Measurements from ENCODE around the gene KCNA1.

The KCNA1 gene

GRCh38 chr12:4959381-4959780 is 49.7 kb downstream of the KCNA1 start:
- Histone ChIP-seq H3K9ac (ENCODE audit: low read length) (no peak overlapping the region), H3K27ac (ENCODE audit: low read depth, low read length) (no peak overlapping the region), H3K36me3 (ENCODE audit: control insufficient read depth, insufficient read depth, low read length) (no peaks in the 10 kb centered on the region), H3K4me1 (ENCODE audit: control insufficient read depth, insufficient read depth, low read length) (peaks cover 23% of the 10 kb centered on the region; the same call in 1 of the 2 replicates), H3K9me3 (ENCODE audit: control insufficient read depth, insufficient read depth, low read depth, low read length) (no peaks in the 10 kb centered on the region), H3K27me3 (ENCODE audit: control insufficient read depth, insufficient read depth, low read length) (peaks cover 26% of the 10 kb centered on the region; the same call in 1 of the 2 replicates), H3K4me3 (ENCODE audit: low read depth, low read length) (no peak overlapping the region)

- Histone ChIP-seq H3K4me1 (ENCODE audit: control insufficient read depth, insufficient read depth, low read length) (peaks cover 23% of the 10 kb centered on the region; the same call in 1 of the 2 replicates), H3K36me3 (ENCODE audit: control insufficient read depth, insufficient read depth, low read length) (no peaks in the 10 kb centered on the region), H3K4me3 (ENCODE audit: low read depth, low read length) (no peak overlapping the region), H3K9me3 (ENCODE audit: control insufficient read depth, insufficient read depth, low read depth, low read length) (no peaks in the 10 kb centered on the region), H3K27ac (ENCODE audit: low read depth, low read length) (no peak overlapping the region), H3K27me3 (ENCODE audit: control insufficient read depth, insufficient read depth, low read length) (peaks cover 32% of the 10 kb centered on the region), H3K9ac (ENCODE audit: low read length) (no peak overlapping the region)
Observed at GRCh38 chr12:4960030-4960429, 50.3 kb downstream of the KCNA1 start.

GRCh38 chr12:4960547-4960946 is 50.8 kb downstream of the KCNA1 start:
- H3K9ac ChIP-seq (ENCODE audit: low read length): no peak overlapping the region
- H3K4me3 ChIP-seq (ENCODE audit: low read depth, low read length): no peak overlapping the region
- H3K27ac ChIP-seq (ENCODE audit: low read depth, low read length): no peak overlapping the region
- no peaks in the 10 kb centered on the region for H3K9me3 ChIP-seq (ENCODE audit: control insufficient read depth, insufficient read depth, low read depth, low read length)
- peaks cover 23% of the 10 kb centered on the region; the same call in 1 of the 2 replicates for H3K4me1 ChIP-seq (ENCODE audit: control insufficient read depth, insufficient read depth, low read length)
- H3K36me3 ChIP-seq (ENCODE audit: control insufficient read depth, insufficient read depth, low read length): no peaks in the 10 kb centered on the region
- H3K27me3 ChIP-seq (ENCODE audit: control insufficient read depth, insufficient read depth, low read length): peaks cover 36% of the 10 kb centered on the region

GRCh38 chr12:4961311-4961710 is 51.6 kb downstream of the KCNA1 start:
- H3K27ac ChIP-seq (ENCODE audit: low read depth, low read length): no peak overlapping the region
- peaks cover 29% of the 10 kb centered on the region for H3K27me3 ChIP-seq (ENCODE audit: control insufficient read depth, insufficient read depth, low read length)
- no peak overlapping the region for H3K9ac ChIP-seq (ENCODE audit: low read length)
- no peaks in the 10 kb centered on the region for H3K36me3 ChIP-seq (ENCODE audit: control insufficient read depth, insufficient read depth, low read length)
- H3K9me3 ChIP-seq (ENCODE audit: control insufficient read depth, insufficient read depth, low read depth, low read length): no peaks in the 10 kb centered on the region
- H3K4me3 ChIP-seq (ENCODE audit: low read depth, low read length): no peak overlapping the region
- H3K4me1 ChIP-seq (ENCODE audit: control insufficient read depth, insufficient read depth, low read length): peaks cover 19% of the 10 kb centered on the region; the same call in 1 of the 2 replicates

- H3K4me1 ChIP-seq (ENCODE audit: control insufficient read depth, insufficient read depth, low read length): peaks cover 18% of the 10 kb centered on the region; the same call in 1 of the 2 replicates
- no peak overlapping the region for H3K4me3 ChIP-seq (ENCODE audit: low read depth, low read length)
- H3K9ac ChIP-seq (ENCODE audit: low read length): peak overlapping the region; percentile 61
- H3K27me3 ChIP-seq (ENCODE audit: control insufficient read depth, insufficient read depth, low read length): peaks cover 43% of the 10 kb centered on the region
- H3K27ac ChIP-seq (ENCODE audit: low read depth, low read length): no peak overlapping the region
- H3K9me3 ChIP-seq (ENCODE audit: control insufficient read depth, insufficient read depth, low read depth, low read length): no peaks in the 10 kb centered on the region
- no peaks in the 10 kb centered on the region for H3K36me3 ChIP-seq (ENCODE audit: control insufficient read depth, insufficient read depth, low read length)
Observed at GRCh38 chr12:4962539-4963486, 53.1 kb downstream of the KCNA1 start.
